Neural cell (in vitro differentiated cells): ENCODE measurements around the gene HIVEP3. TPM values are rescaled to one million over a fixed set of nuclear protein-coding genes. Genes with fewer than 3 reads are reported as not detected.

Source experiments
- H2AFZ ChIP-seq: fragments of 200-600, 300-800 bp; sonication (generic), shearing (Covaris generic); 2 replicates; pipeline ENCODE4 v1.6.0; 2014; ENCODE audit warnings: low read depth, mild to moderate bottlenecking, antibody characterized with exemption, low read length, moderate library complexity
- H3F3A ChIP-seq: fragments of 200-600 bp; shearing (Covaris generic); 2 replicates; pipeline ENCODE4 v1.6.1; 2016; ENCODE audit warnings: mild to moderate bottlenecking, moderate library complexity, mixed read lengths, antibody characterized with exemption, low read length; ENCODE audit not compliant: insufficient read depth, poor library complexity, severe bottlenecking
- H3K27ac ChIP-seq: fragments of 200-600, 300-800 bp; sonication (generic), shearing (Covaris generic); 2 replicates; pipeline ENCODE4 v1.5.1; 2014; ENCODE audit warnings: mild to moderate bottlenecking, low read length, moderate library complexity
- H3K27me3 ChIP-seq: fragments of 300-800, 200-600 bp; sonication (generic), shearing (Covaris generic); 2 replicates; pipeline ENCODE4 v1.6.0; 2014; ENCODE audit warnings: mild to moderate bottlenecking, low read depth, low read length, moderate library complexity; ENCODE audit not compliant: insufficient read depth
- H3K36me3 ChIP-seq: fragments of 300-800, 200-600 bp; sonication (generic), shearing (Covaris generic); 2 replicates; pipeline ENCODE4 v1.5.1; 2014; ENCODE audit warnings: mild to moderate bottlenecking, antibody characterized with exemption, low read length, moderate library complexity; ENCODE audit not compliant: insufficient read depth
- H3K4me2 ChIP-seq: fragments of 300-800, 200-600 bp; sonication (generic), shearing (Covaris generic); 2 replicates; pipeline ENCODE4 v1.6.0; 2014; ENCODE audit warnings: mild to moderate bottlenecking, low read length
- H3K4me3 ChIP-seq: fragments of 300-800, 200-600 bp; sonication (generic), shearing (Covaris generic); 2 replicates; pipeline ENCODE4 v1.5.1; 2014; ENCODE audit warnings: mild to moderate bottlenecking, low read length, moderate library complexity
- H3K79me2 ChIP-seq: fragments of 200-600 bp; shearing (Covaris generic); replicated peaks from 2 replicates; pipeline ENCODE4 v1.6.0; 2014; ENCODE audit warnings: mild to moderate bottlenecking, low read length, moderate library complexity; ENCODE audit not compliant: insufficient read depth
- H3K9ac ChIP-seq: fragments of 300-800, 200-600 bp; sonication (generic), shearing (Covaris generic); 2 replicates; pipeline ENCODE4 v1.6.1; 2016; ENCODE audit warnings: mild to moderate bottlenecking, low read length, mixed read lengths
- H3K9me2 ChIP-seq: fragments of 200-600 bp; shearing (Covaris generic); 2 replicates; pipeline ENCODE4 v1.6.1; 2016; ENCODE audit warnings: mild to moderate bottlenecking, low read length, mixed read lengths; ENCODE audit not compliant: insufficient read depth
- H3K9me3 ChIP-seq: fragments of 200-600, 300-800 bp; sonication (generic), shearing (Covaris generic); 2 replicates; pipeline ENCODE4 v1.6.1; 2016; ENCODE audit warnings: mild to moderate bottlenecking, mixed run types, low read length, moderate library complexity, mixed read lengths
- H4K20me1 ChIP-seq: fragments of 200-600 bp; shearing (Covaris generic); 2 replicates; pipeline ENCODE4 v1.6.1; 2016; ENCODE audit warnings: mild to moderate bottlenecking, mixed run types; ENCODE audit not compliant: insufficient read depth
- CTCF ChIP-seq: fragments of 450-650 bp; IDR thresholded peaks from 2 replicates; pipeline ENCODE4 v1.5.1; 2014; ENCODE audit warnings: antibody characterized with exemption, mild to moderate bottlenecking, moderate library complexity; ENCODE audit not compliant: poor library complexity, severe bottlenecking
- MXI1 ChIP-seq: fragments of 450-650 bp; conservative IDR thresholded peaks from 2 replicates; pipeline ENCODE4 v1.6.1; 2014; ENCODE audit warnings: antibody characterized with exemption, mild to moderate bottlenecking; ENCODE audit not compliant: poor library complexity, severe bottlenecking
- polyA plus RNA-seq: library from polyadenylated mRNA; depleted of rRNA; stranded (reverse); fragments of >200 nt; gene quantifications from 2 replicates; pipeline ENCODE4 v1.2.3, GENCODE V29; 2014
- small RNA-seq, 3 experiments: library from RNA; depleted of rRNA; stranded (forward); fragments of <200 nt; gene quantifications; one replicate each; pipeline ENCODE3, GENCODE V24; 2012

HIVEP3 gene
- polyA plus RNA-seq, 1 donor from 2014 or later, result 2.6 TPM

DNA sequence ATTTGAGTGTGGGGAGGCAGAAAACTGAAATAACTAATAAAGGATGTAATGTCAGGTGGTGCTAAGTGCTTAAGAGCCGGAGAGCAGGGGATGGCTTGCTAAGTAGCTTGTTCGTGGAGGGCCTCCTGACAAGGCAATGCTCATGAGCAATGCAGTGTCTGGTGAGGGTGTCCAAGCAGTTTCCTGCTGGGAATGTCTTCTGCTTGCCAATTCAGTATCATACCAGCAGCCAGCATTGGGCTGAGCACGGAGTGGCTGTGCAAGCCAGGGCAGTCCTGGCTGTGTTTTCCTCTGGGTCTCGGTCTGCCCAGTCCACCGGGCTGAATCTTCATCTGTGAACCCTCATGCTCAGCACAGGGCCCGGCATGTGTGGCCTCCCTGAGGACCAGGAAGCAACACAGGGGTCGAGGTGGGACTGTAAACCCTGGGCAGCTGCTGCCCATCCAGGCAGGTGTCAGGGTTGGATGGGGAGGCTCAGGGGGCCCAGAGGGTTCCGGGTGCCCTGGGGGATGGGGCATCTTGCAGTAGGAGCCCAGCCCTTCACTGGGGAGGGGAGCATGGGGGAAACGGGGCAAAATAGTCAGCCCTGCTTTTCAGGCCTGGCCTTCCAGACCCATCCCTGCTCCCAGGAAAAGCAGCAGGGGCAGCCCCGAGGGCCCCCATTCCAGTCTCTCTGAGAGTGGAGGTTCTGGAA lies 461.7 kb downstream of the HIVEP3 start:
- Histone ChIP-seq H4K20me1 (no peaks in the 10 kb centered on the region), H3F3A (no peaks in the 10 kb centered on the region), H2AFZ (no peak overlapping the region), H3K4me3 (no peak overlapping the region), H3K27ac (no peak overlapping the region), H3K79me2 (no peaks in the 10 kb centered on the region), H3K9ac (no peak overlapping the region), H3K4me2 (no peak overlapping the region), H3K27me3 (no peaks in the 10 kb centered on the region), H3K36me3 (no peaks in the 10 kb centered on the region), H3K9me2 (no peaks in the 10 kb centered on the region), H3K9me3 (no peaks in the 10 kb centered on the region)
- no peak for TF ChIP-seq CTCF
- TF ChIP-seq MXI1, result no peak

Small RNA genes within 50 kb of the gene (small RNA-seq; reads per million reads assigned to genes)
- gene RNA5SP45, result 0 to 0.08 (median 0) reads per million in 3 experiments

Other genes with a start within 250 kb of the HIVEP3 start
- gene GUCA2B, start 234.5 kb upstream of the HIVEP3 start, polyA plus RNA-seq, result not detected in 2 replicates
- not detected in 2 replicates for gene GUCA2A, start 245.8 kb upstream of the HIVEP3 start, polyA plus RNA-seq